Endothelial cell (in vitro differentiated cells): ENCODE measurements around the gene LYPD6. TPM values are rescaled to one million over a fixed set of nuclear protein-coding genes. Genes with fewer than 3 reads are reported as not detected.

Experiments used
- DNase-seq: peaks from one replicate; pipeline ENCODE4 v3.0.0; 2021; ENCODE audit warnings: low spot score
- H3K27ac Mint-ChIP-seq: one replicate; pipeline ENCODE4 v1.8.0; 2021; ENCODE audit warnings: mixed read lengths, inconsistent platforms; ENCODE audit not compliant: unreplicated experiment
- H3K27me3 Mint-ChIP-seq: one replicate; pipeline ENCODE4 v1.8.0; 2021; ENCODE audit warnings: mild to moderate bottlenecking, moderate library complexity, mixed read lengths, inconsistent platforms; ENCODE audit not compliant: unreplicated experiment
- H3K36me3 Mint-ChIP-seq: one replicate; pipeline ENCODE4 v1.8.0; 2021; ENCODE audit warnings: mild to moderate bottlenecking, low read depth, mixed read lengths, inconsistent platforms; ENCODE audit not compliant: unreplicated experiment
- H3K4me1 Mint-ChIP-seq: one replicate; pipeline ENCODE4 v1.8.0; 2021; ENCODE audit warnings: mild to moderate bottlenecking, mixed read lengths, inconsistent platforms; ENCODE audit not compliant: unreplicated experiment
- H3K4me3 Mint-ChIP-seq: one replicate; pipeline ENCODE4 v1.8.0; 2021; ENCODE audit warnings: mild to moderate bottlenecking, mixed read lengths, inconsistent platforms; ENCODE audit not compliant: unreplicated experiment
- H3K9me3 Mint-ChIP-seq: one replicate; pipeline ENCODE4 v1.8.0; 2021; ENCODE audit warnings: mixed read lengths, inconsistent platforms; ENCODE audit not compliant: unreplicated experiment
- CTCF ChIP-seq: fragments of 200-600 bp; sonication (generic); IDR thresholded peaks from one replicate; pipeline ENCODE4 v1.5.0; 2021; ENCODE audit warnings: antibody characterized with exemption; ENCODE audit not compliant: unreplicated experiment
- total RNA-seq: library from RNA; stranded (reverse); fragmentation: NEBNext Ultra II Directional; extraction: Animal tissue kit (Norgen Biotek cat#: 25700); gene quantifications from one replicate; pipeline ENCODE4 v1.2.1, GENCODE V29; 2021; ENCODE audit not compliant: unreplicated experiment

Gene LYPD6
- total RNA-seq, 1 donor from 2014 or later: 3.5 TPM

DNA sequence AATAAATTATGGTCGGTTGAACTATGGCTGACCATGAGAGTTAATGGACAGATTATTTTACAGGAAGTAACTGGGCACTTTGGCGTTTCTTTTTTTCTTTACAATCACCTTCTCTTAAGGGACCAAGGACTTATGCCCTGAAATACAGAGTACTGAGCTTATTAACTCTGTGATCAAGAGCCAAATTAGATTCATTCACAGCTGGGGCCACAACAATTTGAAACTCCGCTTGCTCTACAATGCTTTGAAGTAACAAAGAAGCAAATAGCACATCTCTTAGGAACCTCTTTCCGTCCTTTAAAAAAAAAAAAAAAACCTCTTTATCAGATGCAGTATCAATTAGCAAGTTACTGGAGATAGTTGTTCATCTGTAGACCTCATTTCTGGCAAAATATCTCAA is 112.0 kb downstream of the LYPD6 start:
- Mint-ChIP-seq H3K4me3 (no peak overlapping the region), H3K4me1 (peaks cover 6% of the 10 kb centered on the region), H3K27ac (no peak overlapping the region), H3K27me3 (no peaks in the 10 kb centered on the region), H3K36me3 (no peaks in the 10 kb centered on the region), H3K9me3 (no peaks in the 10 kb centered on the region)
- no peak for DNase-seq
- TF ChIP-seq CTCF: no peak

GRCh38 chr2:149443150-149443549 is 112.8 kb downstream of the LYPD6 start:
- H3K4me3 Mint-ChIP-seq: no peak overlapping the region
- H3K36me3 Mint-ChIP-seq: no peaks in the 10 kb centered on the region
- H3K27ac Mint-ChIP-seq: no peak overlapping the region
- H3K9me3 Mint-ChIP-seq: no peaks in the 10 kb centered on the region
- DNase-seq: no peak
- peaks cover 3% of the 10 kb centered on the region for H3K4me1 Mint-ChIP-seq
- TF ChIP-seq CTCF: no peak
- no peaks in the 10 kb centered on the region for H3K27me3 Mint-ChIP-seq

DNA sequence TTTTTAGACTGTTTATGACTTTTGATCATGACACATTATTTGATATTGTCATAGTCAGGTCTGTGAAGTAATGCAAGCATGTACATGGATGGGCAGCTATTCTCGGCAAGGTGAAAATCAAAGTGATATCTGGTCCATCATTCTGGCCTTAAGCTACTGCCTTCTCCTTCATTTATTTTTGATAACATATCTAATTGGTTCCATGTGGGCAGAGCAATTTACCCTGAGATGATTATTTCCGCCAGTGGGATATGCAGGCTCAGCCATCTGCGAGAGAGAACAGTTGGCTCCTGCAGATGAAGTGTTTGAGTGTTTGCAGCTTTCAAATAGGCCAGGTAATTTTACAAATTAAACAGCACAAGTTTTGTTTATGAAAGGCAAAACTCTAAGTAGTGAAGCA is 116.4 kb downstream of the LYPD6 start:
- Mint-ChIP-seq H3K36me3 (no peaks in the 10 kb centered on the region), H3K4me3 (no peak overlapping the region), H3K27me3 (no peaks in the 10 kb centered on the region), H3K27ac (no peak overlapping the region), H3K9me3 (no peaks in the 10 kb centered on the region), H3K4me1 (no peaks in the 10 kb centered on the region)
- no peak for TF ChIP-seq CTCF
- no peak for DNase-seq

DNA sequence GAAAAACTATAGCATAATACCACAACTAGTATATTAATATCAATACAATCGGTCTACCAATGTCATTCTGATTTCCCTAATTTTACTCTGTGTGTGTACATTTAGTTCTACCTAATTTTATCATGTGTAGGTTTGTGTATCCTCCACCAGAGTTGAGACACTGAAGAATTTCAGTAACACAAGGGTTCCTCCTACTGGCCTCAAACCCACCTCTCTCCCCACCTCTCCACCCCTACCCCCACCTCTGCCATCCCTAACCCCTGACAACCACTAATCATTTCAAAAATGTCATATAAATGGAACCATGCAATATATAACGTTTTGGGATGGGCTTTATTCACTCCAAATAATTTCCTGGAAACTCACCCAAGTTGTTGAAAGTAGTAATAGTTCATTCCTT is 117.9 kb downstream of the LYPD6 start:
- Mint-ChIP-seq H3K27ac (no peak overlapping the region), H3K27me3 (no peaks in the 10 kb centered on the region), H3K4me3 (no peak overlapping the region), H3K9me3 (no peaks in the 10 kb centered on the region), H3K4me1 (no peaks in the 10 kb centered on the region), H3K36me3 (no peaks in the 10 kb centered on the region)
- DNase-seq: no peak
- TF ChIP-seq CTCF: no peak

DNA sequence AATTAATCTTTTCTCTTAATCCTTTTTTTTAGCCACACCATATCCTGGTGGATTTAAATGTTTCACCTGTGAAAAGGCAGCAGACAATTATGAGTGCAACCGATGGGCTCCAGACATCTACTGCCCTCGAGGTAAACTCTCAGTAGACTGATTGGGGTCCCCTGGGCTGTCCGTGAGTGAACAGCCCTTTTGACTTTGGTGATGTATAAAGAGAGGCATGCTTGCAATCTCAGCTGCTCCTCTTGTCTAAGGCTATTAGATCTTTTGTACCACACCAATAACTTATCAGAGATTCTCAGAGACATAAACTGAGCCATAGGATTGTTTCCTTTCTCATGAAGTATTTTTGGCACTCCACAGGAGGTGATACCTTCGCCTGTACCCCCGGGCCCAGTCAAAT is 118.6 kb downstream of the LYPD6 start:
- no peaks in the 10 kb centered on the region for H3K27me3 Mint-ChIP-seq
- no peaks in the 10 kb centered on the region for H3K9me3 Mint-ChIP-seq
- no peak for TF ChIP-seq CTCF
- DNase-seq: no peak
- H3K27ac Mint-ChIP-seq: no peak overlapping the region
- H3K36me3 Mint-ChIP-seq: no peaks in the 10 kb centered on the region
- no peaks in the 10 kb centered on the region for H3K4me1 Mint-ChIP-seq
- H3K4me3 Mint-ChIP-seq: no peak overlapping the region
